MCF 10A (cell line): ENCODE measurements around the gene ARHGAP8. TPM values are rescaled to one million over a fixed set of nuclear protein-coding genes. Genes with fewer than 3 reads are reported as not detected.

Experiments
- BruUV-seq: library from RNA; stranded (reverse); fragments of 400-500 nt; replicated peaks from 2 replicates; lab custom pipeline; 2021; lab: Mats Ljungman, UMichigan
- CTCF ChIA-PET: fragments of 300-600 bp; sonication (Branson Sonifier 250); formaldehyde crosslinking; extraction: SDS; loops from one replicate; lab custom pipeline; 2021; ENCODE audit warnings: antibody characterized with exemption, inconsistent platforms; lab: Yijun Ruan, JAX
- POLR2A ChIA-PET: fragments of 300-600, 350-650 bp; sonication (Branson Sonifier 250); formaldehyde crosslinking; extraction: SDS; loops from one replicate; lab custom pipeline; 2020; ENCODE audit warnings: antibody characterized with exemption, inconsistent platforms; lab: Yijun Ruan, JAX
- DNase-seq: peaks from one replicate; pipeline ENCODE4 v3.0.0-alpha.2; 2018; ENCODE audit not compliant: unreplicated experiment
- H3K27ac Mint-ChIP-seq: one replicate; pipeline ENCODE4 v1.8.0; 2022; ENCODE audit warnings: mild to moderate bottlenecking, low read depth, mixed read lengths; ENCODE audit not compliant: unreplicated experiment
- H3K27me3 Mint-ChIP-seq: one replicate; pipeline ENCODE4 v1.8.0; 2022; ENCODE audit warnings: mixed read lengths; ENCODE audit not compliant: insufficient read depth, unreplicated experiment
- H3K36me3 Mint-ChIP-seq: one replicate; pipeline ENCODE4 v1.8.0; 2022; ENCODE audit warnings: mild to moderate bottlenecking, moderate library complexity, mixed read lengths; ENCODE audit not compliant: insufficient read depth, unreplicated experiment
- H3K4me1 Mint-ChIP-seq: one replicate; pipeline ENCODE4 v1.8.0; 2022; ENCODE audit warnings: mixed read lengths; ENCODE audit not compliant: insufficient read depth, unreplicated experiment
- H3K4me3 Mint-ChIP-seq: one replicate; pipeline ENCODE4 v1.8.0; 2022; ENCODE audit warnings: mild to moderate bottlenecking, moderate library complexity, mixed read lengths; ENCODE audit not compliant: unreplicated experiment
- H3K9me3 Mint-ChIP-seq: one replicate; pipeline ENCODE4 v1.8.0; 2022; ENCODE audit warnings: mixed read lengths; ENCODE audit not compliant: unreplicated experiment
- intact Hi-C: fragments of 100-400 bp; cut with micrococcal nuclease; formaldehyde crosslinking; loops from 2 replicates; pipeline ENCODE4 v1.14.1; 2022
- total RNA-seq: library from RNA; stranded (reverse); gene quantifications from 2 replicates; pipeline ENCODE4 v1.2.3, GENCODE V29; 2022
- TF ChIP-seq, protein P1 (sequence below): fragments of 200-600 bp; IDR thresholded peaks from one replicate; pipeline ENCODE4 v1.8.0; 2022; ENCODE audit warnings: antibody characterized with exemption, mild to moderate bottlenecking; ENCODE audit not compliant: unreplicated experiment

Gene ARHGAP8
- total RNA-seq, 1 experiment from 2014 or later: 18.6 TPM

DNA sequence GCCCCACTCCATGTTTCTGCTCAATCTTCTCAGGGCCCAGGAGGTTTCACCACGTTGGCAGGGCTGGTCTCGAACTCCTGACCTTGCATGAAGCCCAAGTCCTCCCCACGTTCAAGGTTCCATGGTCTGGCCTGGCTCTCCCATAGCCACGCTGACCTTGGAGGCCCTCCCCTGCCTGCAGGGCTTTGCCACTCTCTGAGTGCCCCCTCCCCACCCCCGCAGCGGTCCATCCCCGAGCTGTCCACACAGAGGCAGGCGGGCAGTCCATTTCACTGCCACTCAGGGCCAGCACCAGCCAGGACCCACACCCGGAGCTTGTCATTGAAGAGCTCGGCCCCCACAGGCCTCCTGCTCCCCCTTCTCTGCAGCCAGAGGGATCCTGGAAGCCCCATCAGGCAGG lies 30.7 kb downstream of the ARHGAP8 start:
- no peak for DNase-seq
- POLR2A ChIA-PET: interaction anchor here (0.6 kb wide), 1 partner anchor 90 kb away, joined by 4 read pairs; no protein-coding TSS in a partner anchor
- CTCF ChIA-PET: interaction anchor here (1.1 kb wide), 1 partner anchor 48 kb away, joined by 3 read pairs; no protein-coding TSS in a partner anchor
- Mint-ChIP-seq H3K9me3 (no peaks in the 10 kb centered on the region), H3K36me3 (peaks cover 6% of the 10 kb centered on the region), H3K4me1 (peaks cover 8% of the 10 kb centered on the region), H3K27ac (no peak overlapping the region), H3K4me3 (no peak overlapping the region), H3K27me3 (no peaks in the 10 kb centered on the region)
- TF ChIP-seq, protein P1, sequence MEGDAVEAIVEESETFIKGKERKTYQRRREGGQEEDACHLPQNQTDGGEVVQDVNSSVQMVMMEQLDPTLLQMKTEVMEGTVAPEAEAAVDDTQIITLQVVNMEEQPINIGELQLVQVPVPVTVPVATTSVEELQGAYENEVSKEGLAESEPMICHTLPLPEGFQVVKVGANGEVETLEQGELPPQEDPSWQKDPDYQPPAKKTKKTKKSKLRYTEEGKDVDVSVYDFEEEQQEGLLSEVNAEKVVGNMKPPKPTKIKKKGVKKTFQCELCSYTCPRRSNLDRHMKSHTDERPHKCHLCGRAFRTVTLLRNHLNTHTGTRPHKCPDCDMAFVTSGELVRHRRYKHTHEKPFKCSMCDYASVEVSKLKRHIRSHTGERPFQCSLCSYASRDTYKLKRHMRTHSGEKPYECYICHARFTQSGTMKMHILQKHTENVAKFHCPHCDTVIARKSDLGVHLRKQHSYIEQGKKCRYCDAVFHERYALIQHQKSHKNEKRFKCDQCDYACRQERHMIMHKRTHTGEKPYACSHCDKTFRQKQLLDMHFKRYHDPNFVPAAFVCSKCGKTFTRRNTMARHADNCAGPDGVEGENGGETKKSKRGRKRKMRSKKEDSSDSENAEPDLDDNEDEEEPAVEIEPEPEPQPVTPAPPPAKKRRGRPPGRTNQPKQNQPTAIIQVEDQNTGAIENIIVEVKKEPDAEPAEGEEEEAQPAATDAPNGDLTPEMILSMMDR: no peak
- intact Hi-C loops: no loop called here
- no TSS peak for BruUV-seq

DNA sequence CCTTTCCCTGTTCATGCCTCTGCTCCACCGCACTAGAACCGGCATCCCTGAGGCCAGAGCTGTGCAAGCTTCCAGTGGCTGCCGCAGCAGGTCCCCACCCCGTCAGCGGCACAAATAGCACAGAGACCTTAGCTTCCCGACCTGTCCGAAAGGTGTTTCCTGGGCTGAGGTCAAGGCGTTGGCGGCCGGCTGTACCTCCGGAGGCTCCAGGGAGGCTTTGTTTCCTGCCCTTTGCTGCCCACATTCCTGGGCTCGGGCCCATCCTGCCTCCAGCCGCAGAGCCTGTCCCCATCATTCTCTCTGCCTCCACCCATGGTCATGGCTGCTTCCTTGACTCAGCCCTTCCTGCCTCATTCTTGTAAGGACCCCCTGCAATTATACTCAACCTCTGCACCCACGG lies 31.2 kb downstream of the ARHGAP8 start:
- no peak overlapping the region for H3K27ac Mint-ChIP-seq
- H3K36me3 Mint-ChIP-seq: peaks cover 6% of the 10 kb centered on the region
- intact Hi-C loops: no loop called here
- ChIA-PET CTCF (interaction anchor here (1.1 kb wide), 1 partner anchor 48 kb away, joined by 3 read pairs; no protein-coding TSS in a partner anchor), POLR2A (interaction anchor here (0.6 kb wide), 1 partner anchor 90 kb away, joined by 4 read pairs; no protein-coding TSS in a partner anchor)
- DNase-seq: no peak
- BruUV-seq: no TSS peak
- H3K4me1 Mint-ChIP-seq: peaks cover 8% of the 10 kb centered on the region
- no peaks in the 10 kb centered on the region for H3K9me3 Mint-ChIP-seq
- H3K27me3 Mint-ChIP-seq: no peaks in the 10 kb centered on the region
- TF ChIP-seq, protein P1: no peak
- H3K4me3 Mint-ChIP-seq: no peak overlapping the region

DNA sequence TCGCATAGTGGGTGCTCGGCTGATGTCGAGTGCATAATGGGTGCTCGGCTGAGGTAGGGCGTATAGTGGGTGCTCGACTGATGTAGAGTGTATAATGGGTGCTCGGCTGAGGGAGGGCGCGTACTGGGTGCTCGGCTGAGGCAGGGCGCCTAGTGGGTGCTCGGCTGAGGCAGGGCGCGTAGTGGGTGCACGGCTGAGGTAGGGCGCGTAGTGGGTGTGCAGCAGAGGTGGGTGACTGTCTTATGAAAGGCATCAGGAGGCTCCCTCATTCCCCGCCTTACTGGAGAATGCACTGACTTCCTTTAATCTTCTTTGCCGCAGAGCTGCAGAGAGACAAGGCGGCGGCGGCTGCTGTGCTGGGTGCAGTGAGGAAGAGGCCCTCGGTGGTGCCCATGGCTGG lies 33.8 kb downstream of the ARHGAP8 start:
- TF ChIP-seq, protein P1: no peak
- no TSS peak for BruUV-seq
- no peak for DNase-seq
- CTCF ChIA-PET: no interaction called here
- H3K9me3 Mint-ChIP-seq: no peaks in the 10 kb centered on the region
- H3K27ac Mint-ChIP-seq: no peak overlapping the region
- POLR2A ChIA-PET: interaction anchor here (0.8 kb wide), 1 partner anchor 13 kb away, joined by 3 read pairs; no protein-coding TSS in a partner anchor
- peaks cover 6% of the 10 kb centered on the region for H3K36me3 Mint-ChIP-seq
- intact Hi-C loops: no loop called here
- H3K27me3 Mint-ChIP-seq: no peaks in the 10 kb centered on the region
- peaks cover 8% of the 10 kb centered on the region for H3K4me1 Mint-ChIP-seq
- H3K4me3 Mint-ChIP-seq: no peak overlapping the region

DNA sequence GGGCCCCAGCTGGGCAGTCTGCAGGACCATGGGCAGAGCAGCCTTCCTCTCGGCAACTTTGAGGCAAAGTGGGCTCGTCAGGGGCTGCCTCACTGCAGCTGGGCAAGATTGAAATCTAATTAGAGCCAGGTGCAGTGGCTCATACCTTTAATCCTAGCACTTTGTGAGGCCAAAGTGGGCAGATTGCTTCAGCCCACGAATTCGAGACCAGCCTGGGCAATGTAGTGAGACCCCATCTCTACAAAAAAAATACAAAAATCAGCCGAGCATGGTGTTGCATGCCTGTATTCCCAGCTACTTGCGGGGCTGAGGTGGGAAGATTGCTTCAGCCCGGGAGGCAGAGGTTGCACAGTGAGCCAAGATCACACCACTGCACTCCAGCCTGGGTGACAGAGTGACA lies 34.2 kb downstream of the ARHGAP8 start:
- no peaks in the 10 kb centered on the region for H3K9me3 Mint-ChIP-seq
- TF ChIP-seq, protein P1: no peak
- peaks cover 6% of the 10 kb centered on the region for H3K36me3 Mint-ChIP-seq
- no peak overlapping the region for H3K27ac Mint-ChIP-seq
- H3K27me3 Mint-ChIP-seq: no peaks in the 10 kb centered on the region
- no TSS peak for BruUV-seq
- peaks cover 8% of the 10 kb centered on the region for H3K4me1 Mint-ChIP-seq
- POLR2A ChIA-PET: no interaction called here
- H3K4me3 Mint-ChIP-seq: no peak overlapping the region
- intact Hi-C loops: no loop called here
- no peak for DNase-seq
- CTCF ChIA-PET: no interaction called here
